GM23338 (cell line): ENCODE data around the gene SPG7.
"Not testable (repeated sequence)": the region's sequence is repeated elsewhere in the genome, so short reads cannot be mapped to it uniquely, and the experiment has no call there.

Source experiments
- CREB1 ChIP-seq: fragments of 250-450 bp; sonication (Bioruptor Pico); IDR thresholded peaks from 2 replicates; pipeline ENCODE4 v1.5.0; 2020; ENCODE audit warnings: low read depth, mild to moderate bottlenecking, moderate library complexity
- EZH2 ChIP-seq: fragments of 200-600 bp; sonication (generic); IDR thresholded peaks from one replicate; pipeline ENCODE4 v1.8.0; 2017; ENCODE audit warnings: antibody characterized with exemption, mild to moderate bottlenecking, low read depth; ENCODE audit not compliant: unreplicated experiment
- EZH2phosphoT487 ChIP-seq: fragments of 200-600 bp; sonication (generic); IDR thresholded peaks from one replicate; pipeline ENCODE4 v1.8.1; 2018; ENCODE audit warnings: antibody characterized with exemption; ENCODE audit not compliant: unreplicated experiment
- POLR2AphosphoS5 ChIP-seq: IDR thresholded peaks from 2 replicates; pipeline ENCODE4 v1.6.1; 2016; ENCODE audit warnings: antibody characterized with exemption, low read depth
- TF ChIP-seq, protein P1 (sequence below), 2 experiments: fragments of 200-600 bp in 1 of 2; sonication (generic) in 1 of 2; conservative IDR thresholded peaks; 2 replicates each; pipeline versions ENCODE4 v1.5.1 to v1.6.1; 2016 to 2017; ENCODE audit warnings: antibody characterized with exemption in 2 of 2, low read depth in 2 of 2, mild to moderate bottlenecking in 2 of 2, moderate library complexity in 1 of 2

DNA sequence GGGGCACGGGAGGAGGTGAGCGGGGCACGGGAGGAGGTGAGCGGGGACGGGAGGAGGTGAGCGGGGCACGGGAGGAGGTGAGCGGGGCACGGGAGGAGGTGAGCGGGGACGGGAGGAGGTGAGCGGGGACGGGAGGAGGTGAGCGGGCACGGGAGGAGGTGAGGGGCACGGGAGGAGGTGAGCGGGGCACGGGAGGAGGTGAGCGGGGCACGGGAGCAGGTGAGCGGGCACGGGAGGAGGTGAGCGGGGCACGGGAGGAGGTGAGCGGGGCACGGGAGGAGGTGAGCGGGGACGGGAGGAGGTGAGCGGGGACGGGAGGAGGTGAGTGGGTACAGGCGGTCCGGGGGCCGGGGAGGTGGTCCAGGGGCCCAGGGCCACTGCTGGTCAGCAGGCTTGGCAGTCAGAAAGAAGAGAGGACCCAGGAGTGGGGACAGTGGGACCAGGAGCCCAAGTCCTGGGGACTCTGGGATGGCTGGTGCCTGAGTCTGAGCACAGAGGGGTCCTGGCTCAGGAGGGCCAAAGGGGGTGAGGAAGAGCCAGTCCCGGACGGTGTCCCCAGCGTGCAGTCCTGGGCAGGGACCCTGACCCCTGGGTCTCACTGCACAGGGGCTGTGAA, 62.9 kb downstream of the SPG7 start:
- not testable (repeated sequence) for TF ChIP-seq CREB1 (CRISPR knock-in tag); POLR2AphosphoS5; EZH2; EZH2phosphoT487
- TF ChIP-seq, protein P1, sequence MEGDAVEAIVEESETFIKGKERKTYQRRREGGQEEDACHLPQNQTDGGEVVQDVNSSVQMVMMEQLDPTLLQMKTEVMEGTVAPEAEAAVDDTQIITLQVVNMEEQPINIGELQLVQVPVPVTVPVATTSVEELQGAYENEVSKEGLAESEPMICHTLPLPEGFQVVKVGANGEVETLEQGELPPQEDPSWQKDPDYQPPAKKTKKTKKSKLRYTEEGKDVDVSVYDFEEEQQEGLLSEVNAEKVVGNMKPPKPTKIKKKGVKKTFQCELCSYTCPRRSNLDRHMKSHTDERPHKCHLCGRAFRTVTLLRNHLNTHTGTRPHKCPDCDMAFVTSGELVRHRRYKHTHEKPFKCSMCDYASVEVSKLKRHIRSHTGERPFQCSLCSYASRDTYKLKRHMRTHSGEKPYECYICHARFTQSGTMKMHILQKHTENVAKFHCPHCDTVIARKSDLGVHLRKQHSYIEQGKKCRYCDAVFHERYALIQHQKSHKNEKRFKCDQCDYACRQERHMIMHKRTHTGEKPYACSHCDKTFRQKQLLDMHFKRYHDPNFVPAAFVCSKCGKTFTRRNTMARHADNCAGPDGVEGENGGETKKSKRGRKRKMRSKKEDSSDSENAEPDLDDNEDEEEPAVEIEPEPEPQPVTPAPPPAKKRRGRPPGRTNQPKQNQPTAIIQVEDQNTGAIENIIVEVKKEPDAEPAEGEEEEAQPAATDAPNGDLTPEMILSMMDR (conservative IDR thresholded peaks at IDR 0.05; ENCODE audit: low read depth in 2 of 2), result not testable (repeated sequence)
